Measurements from ENCODE around the gene NRDC.
A peak's percentile ranks its signal among the peaks of the same experiment; 100 is the strongest.
"Not testable (repeated sequence)": the region's sequence is repeated elsewhere in the genome, so short reads cannot be mapped to it uniquely, and the experiment has no call there.

The NRDC gene

GRCh38 chr1:51878616-51879336, at the start of gene NRDC:
Gene NRDC, minus strand, starts transcription at chr1:51878727. Its CDS starts 112 bp downstream, at chr1:51878615.
- DNase-seq = peak; percentile 100

GRCh38 chr1:51927029-51927428, 48.5 kb upstream of the NRDC start:
- DNase-seq = peak; percentile 60

- DNase-seq = peak; percentile 75
Measured at GRCh38 chr1:51926171-51926812, 47.8 kb upstream of the NRDC start.

- peak; percentile 81 for DNase-seq
Measured at GRCh38 chr1:51924455-51924854, 45.9 kb upstream of the NRDC start.

GRCh38 chr1:51922040-51922439, 43.5 kb upstream of the NRDC start:
- DNase-seq = no peak

- no peak for DNase-seq
Measured at GRCh38 chr1:51920130-51920529, 41.6 kb upstream of the NRDC start.

GRCh38 chr1:51919684-51920083, 41.2 kb upstream of the NRDC start:
- no peak for DNase-seq

GRCh38 chr1:51916587-51917405, 38.3 kb upstream of the NRDC start:
- peak; percentile 57 for DNase-seq

- DNase-seq = no peak
Measured at GRCh38 chr1:51915951-51916350, 37.4 kb upstream of the NRDC start.

GRCh38 chr1:51912881-51913280, 34.4 kb upstream of the NRDC start:
- no peak for DNase-seq

- DNase-seq = no peak
Measured at GRCh38 chr1:51910221-51911000, 31.9 kb upstream of the NRDC start.

- no peak for DNase-seq
Measured at GRCh38 chr1:51908499-51908898, 30.0 kb upstream of the NRDC start.

GRCh38 chr1:51907079-51907702, 28.7 kb upstream of the NRDC start:
- DNase-seq = no peak

- DNase-seq = peak; percentile 80
Measured at GRCh38 chr1:51906306-51907078, 28.0 kb upstream of the NRDC start.

- DNase-seq = no peak
Measured at GRCh38 chr1:51902456-51902855, 23.9 kb upstream of the NRDC start.

- DNase-seq = no peak
Measured at GRCh38 chr1:51901151-51901550, 22.6 kb upstream of the NRDC start.

- DNase-seq = peak; percentile 6
Measured at GRCh38 chr1:51899022-51899421, 20.5 kb upstream of the NRDC start.

- DNase-seq = peak; percentile 98
Measured at GRCh38 chr1:51898090-51898734, 19.7 kb upstream of the NRDC start.

- peak; percentile 98 for DNase-seq
Measured at GRCh38 chr1:51897699-51898031, 19.1 kb upstream of the NRDC start.

- DNase-seq = not testable (repeated sequence)
Measured at GRCh38 chr1:51894748-51895147, 16.2 kb upstream of the NRDC start.

- DNase-seq = no peak
Measured at GRCh38 chr1:51878308-51878615, 265 bp downstream of the NRDC start.
